ENCODE data around the gene VASP.

- TF ChIP-seq YY1 (IDR thresholded peaks at IDR 0.05; ENCODE audit: insufficient read depth, insufficient read length) (no peak), ZNF274 (IDR thresholded peaks at IDR 0.05; ENCODE audit: low read depth, low read length) (no peak), SUZ12 (IDR thresholded peaks at IDR 0.05; ENCODE audit: extremely low read depth, insufficient read depth, insufficient read length) (no peak)
Measured at GRCh38 chr19:45528744-45529419, 21.6 kb downstream of the VASP start.

Measured in NT2/D1 (cell line).